Stimulated activated CD4-positive, alpha-beta T cell treated with anti-CD3 and anti-CD28 coated beads, Interleukin-4, amount 100 ng/mL, for 24 hours (primary cell): ENCODE data around the gene TICRR.
A peak's percentile ranks its signal among the peaks of the same experiment; 100 is the strongest.
"Not testable (repeated sequence)": the region's sequence is repeated elsewhere in the genome, so short reads cannot be mapped to it uniquely, and the experiment has no call there.

Experiments
- DNase-seq: peaks from one replicate; pipeline ENCODE4 v3.0.0-alpha.2; 2020

Gene TICRR

GRCh38 chr15:89575146-89575655, at the start of gene TICRR:
TICRR (plus strand) TSS chr15:89575469; CDS start chr15:89575587, 118 bp downstream.
- DNase-seq: peak; percentile 97

GRCh38 chr15:89526181-89526580, 49.1 kb upstream of the TICRR start:
- DNase-seq: no peak

GRCh38 chr15:89526601-89527441, 48.4 kb upstream of the TICRR start:
- DNase-seq: no peak

GRCh38 chr15:89528757-89529352, 46.4 kb upstream of the TICRR start:
- DNase-seq: no peak

GRCh38 chr15:89530976-89531375, 44.3 kb upstream of the TICRR start:
- no peak for DNase-seq

- DNase-seq: no peak
Observed at GRCh38 chr15:89531796-89532537, 43.3 kb upstream of the TICRR start.

- DNase-seq: no peak
Observed at GRCh38 chr15:89533861-89534544, 41.3 kb upstream of the TICRR start.

- DNase-seq: no peak
Observed at GRCh38 chr15:89539027-89539426, 36.2 kb upstream of the TICRR start.

GRCh38 chr15:89542369-89542768, 32.9 kb upstream of the TICRR start:
- no peak for DNase-seq

GRCh38 chr15:89543389-89543788, 31.9 kb upstream of the TICRR start:
- no peak for DNase-seq

GRCh38 chr15:89549138-89549537, 26.1 kb upstream of the TICRR start:
- DNase-seq: not testable (repeated sequence)

- DNase-seq: no peak
Observed at GRCh38 chr15:89550427-89550826, 24.8 kb upstream of the TICRR start.

- no peak for DNase-seq
Observed at GRCh38 chr15:89551550-89551949, 23.7 kb upstream of the TICRR start.

GRCh38 chr15:89553632-89554031, 21.6 kb upstream of the TICRR start:
- no peak for DNase-seq

GRCh38 chr15:89554247-89554646, 21.0 kb upstream of the TICRR start:
- no peak for DNase-seq

- no peak for DNase-seq
Observed at GRCh38 chr15:89555768-89556167, 19.5 kb upstream of the TICRR start.

GRCh38 chr15:89556413-89557262, 18.6 kb upstream of the TICRR start:
- peak; percentile 61 for DNase-seq

- DNase-seq: no peak
Observed at GRCh38 chr15:89559769-89560264, 15.5 kb upstream of the TICRR start.

- DNase-seq: no peak
Observed at GRCh38 chr15:89566181-89566580, 9.1 kb upstream of the TICRR start.

- DNase-seq: no peak
Observed at GRCh38 chr15:89566621-89567294, 8.5 kb upstream of the TICRR start.

GRCh38 chr15:89569090-89569745, 6.1 kb upstream of the TICRR start:
- DNase-seq: no peak
